ENCODE measurements around the gene C10orf53.
"Not testable (repeated sequence)": the region's sequence is repeated elsewhere in the genome, so short reads cannot be mapped to it uniquely, and the experiment has no call there.

C10orf53 gene

GRCh38 chr10:49688920-49689319 lies 9.5 kb downstream of the C10orf53 start:
- DNase-seq, result no peak

GRCh38 chr10:49689882-49690510 lies 10.5 kb downstream of the C10orf53 start:
- DNase-seq, result no peak

DNA sequence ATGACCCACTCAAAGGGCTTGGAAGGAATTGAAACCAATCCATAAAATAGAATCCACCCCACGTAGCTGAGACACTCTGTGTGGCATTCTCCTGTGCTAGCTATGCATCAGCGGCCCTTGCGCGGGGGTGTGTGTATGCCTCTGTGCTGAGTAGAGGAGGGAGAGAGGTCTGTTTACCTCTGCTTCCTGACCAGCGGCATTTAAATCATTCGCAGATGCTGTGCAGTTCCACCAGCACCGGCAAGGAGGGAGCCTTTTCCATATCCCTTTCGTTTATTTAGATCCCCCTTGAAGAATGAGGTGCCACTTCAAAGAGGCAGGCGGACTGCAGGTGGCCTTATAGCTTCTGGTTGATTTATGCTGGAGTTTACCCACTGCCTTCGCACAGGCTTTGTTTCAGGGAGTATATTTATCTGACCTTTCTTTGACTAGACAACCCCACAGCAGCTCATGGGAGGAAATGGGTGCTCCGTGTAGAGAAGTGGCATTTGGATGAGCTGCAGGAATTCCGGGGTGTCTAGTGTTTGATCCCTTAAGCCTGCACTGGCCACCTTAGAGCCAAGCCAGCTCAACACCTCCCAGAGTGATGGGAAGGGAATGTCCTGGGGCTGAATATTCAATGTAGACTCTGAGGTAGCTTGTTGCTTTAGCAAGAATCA lies 11.4 kb downstream of the C10orf53 start:
- DNase-seq, result no peak

DNA sequence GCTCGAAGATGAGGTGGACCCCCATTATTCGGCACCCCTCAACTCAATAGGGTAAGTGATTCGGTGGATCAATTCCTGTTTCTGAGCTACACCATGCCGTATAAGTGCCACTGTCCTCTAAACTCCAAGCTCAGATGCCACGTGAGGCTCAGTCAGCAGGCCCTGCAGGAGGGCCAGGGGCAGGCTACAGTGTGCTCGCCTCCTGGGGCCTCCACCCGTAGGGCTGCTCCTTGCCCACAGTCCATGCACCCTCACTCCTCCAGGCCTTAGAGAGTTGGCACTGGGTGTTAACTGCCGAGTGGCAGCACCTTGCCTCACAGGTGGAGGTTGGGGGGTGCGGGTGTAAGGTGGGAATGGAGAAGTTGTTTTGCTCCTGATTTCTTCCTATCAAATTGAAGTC lies 12.1 kb downstream of the C10orf53 start:
- DNase-seq, result no peak

DNA sequence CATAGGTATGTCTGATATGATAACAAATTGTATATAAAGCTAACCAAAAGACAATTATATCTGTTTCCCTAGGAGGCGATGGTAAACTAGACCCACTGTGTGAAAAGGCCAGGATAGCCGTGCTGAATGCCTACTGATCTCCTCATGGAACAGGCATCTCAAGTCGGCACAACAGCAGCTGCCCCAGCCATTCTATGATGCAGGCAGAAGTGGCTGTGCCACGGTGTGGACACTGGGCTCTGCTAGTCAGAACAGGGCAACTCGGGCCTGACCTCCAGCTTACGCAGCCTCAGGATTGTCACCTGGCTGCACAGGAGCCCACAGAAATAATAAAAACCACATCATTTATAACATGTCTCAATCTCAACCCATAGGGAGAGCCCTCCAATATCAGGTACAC lies 15.0 kb downstream of the C10orf53 start:
- DNase-seq, result no peak

DNA sequence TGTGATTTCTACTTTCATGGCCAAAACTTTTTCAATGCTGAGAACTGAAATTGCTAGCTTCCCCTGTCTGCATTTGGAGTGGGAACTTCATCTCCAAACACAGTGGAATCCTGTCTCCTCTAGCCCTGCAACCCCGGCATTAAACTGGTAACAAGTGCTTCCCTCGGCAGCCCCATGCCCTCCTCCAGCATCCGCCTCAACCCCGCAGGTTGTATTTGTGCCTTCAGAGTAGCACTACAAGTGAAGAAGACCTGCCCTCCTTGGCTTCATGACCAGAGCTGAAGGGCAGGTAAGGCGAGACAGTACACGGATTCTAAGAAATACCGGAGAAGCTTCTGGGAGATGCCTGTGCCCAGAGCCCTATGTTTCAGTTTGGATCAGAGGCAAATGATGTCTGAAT lies 16.9 kb downstream of the C10orf53 start:
- DNase-seq, result no peak

DNA sequence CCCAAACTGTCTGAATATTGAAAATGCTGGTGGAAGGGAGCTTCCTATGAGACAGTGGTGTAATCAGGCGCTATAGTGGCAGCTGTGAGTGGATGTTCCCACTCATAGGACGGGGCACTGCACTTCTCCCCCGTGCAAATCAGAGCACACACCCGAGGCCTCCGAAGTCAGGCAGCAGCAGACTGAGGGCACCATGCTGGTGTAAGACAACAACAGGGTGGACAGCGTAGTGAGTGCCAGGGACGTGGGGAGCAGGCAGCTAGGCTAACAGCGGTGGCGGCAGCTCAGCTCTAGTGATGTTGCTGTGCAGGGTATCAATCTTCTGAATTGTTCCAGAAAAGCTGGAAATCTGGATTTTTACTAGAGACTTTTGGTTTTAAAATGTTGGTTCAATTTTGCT lies 19.2 kb downstream of the C10orf53 start:
- no peak for DNase-seq

GRCh38 chr10:49700211-49700610 lies 20.8 kb downstream of the C10orf53 start:
- DNase-seq, result no peak

- DNase-seq, result no peak
Observed at GRCh38 chr10:49700997-49701396, 21.5 kb downstream of the C10orf53 start.

DNA sequence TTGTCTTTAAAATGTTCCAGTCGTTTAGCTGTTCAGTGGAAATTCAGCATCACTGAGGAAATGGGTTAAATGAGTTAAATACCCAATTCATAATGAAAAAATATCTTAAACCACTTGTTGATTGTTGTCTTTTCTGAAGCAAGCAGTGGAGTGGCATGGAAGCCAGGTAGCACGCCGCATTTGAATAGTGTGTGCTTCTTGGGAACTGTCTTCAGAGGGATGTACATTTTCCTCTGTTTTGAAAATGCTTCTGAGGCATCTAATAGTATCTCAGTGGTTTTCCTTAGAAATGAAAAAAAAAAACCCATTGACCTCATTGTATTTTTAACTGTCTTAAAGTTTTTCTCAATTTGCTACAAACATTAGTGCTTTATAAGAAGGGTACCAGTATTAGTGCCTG lies 28.1 kb downstream of the C10orf53 start:
- DNase-seq, result no peak

DNA sequence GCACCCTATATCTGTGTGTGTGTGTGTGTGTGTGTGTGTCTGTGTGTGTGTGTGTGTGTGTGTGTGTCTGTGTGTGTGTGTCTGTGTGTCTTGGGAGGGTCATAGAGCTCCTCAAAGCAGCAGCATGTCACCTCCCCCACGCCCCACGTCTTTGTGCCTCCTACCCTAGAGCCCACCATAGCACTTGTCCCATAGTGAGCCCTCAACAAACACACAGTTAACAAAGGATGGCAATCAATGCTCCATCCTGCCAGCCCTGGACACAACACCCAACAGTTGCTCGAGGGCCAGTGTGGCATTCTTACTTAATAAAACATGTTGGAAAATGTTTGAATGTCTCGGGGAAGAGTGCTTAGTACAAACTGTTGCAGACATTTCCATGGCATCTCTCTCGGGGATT lies 30.5 kb downstream of the C10orf53 start:
- DNase-seq, result no peak

- DNase-seq, result no peak
Observed at GRCh38 chr10:49710966-49711365, 31.5 kb downstream of the C10orf53 start.

DNA sequence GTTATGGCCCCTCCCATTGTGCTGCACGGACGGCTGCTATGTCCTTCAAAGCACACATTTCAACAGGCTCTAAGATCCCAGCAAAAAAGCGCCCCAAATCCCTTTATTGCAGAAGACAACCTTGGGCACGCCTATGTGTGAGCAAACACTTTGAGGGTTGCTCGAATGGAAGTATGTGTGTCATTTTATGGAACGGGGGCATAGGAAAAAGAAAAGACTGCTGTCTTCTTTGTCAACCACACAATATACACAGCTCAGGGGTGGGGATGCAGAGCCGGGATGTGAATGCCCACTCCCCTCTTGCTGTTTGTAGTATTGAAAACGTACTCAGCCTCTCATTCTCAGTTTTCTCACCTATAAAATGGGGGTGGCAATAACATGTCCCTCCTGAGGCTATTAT lies 32.0 kb downstream of the C10orf53 start:
- no peak for DNase-seq

DNA sequence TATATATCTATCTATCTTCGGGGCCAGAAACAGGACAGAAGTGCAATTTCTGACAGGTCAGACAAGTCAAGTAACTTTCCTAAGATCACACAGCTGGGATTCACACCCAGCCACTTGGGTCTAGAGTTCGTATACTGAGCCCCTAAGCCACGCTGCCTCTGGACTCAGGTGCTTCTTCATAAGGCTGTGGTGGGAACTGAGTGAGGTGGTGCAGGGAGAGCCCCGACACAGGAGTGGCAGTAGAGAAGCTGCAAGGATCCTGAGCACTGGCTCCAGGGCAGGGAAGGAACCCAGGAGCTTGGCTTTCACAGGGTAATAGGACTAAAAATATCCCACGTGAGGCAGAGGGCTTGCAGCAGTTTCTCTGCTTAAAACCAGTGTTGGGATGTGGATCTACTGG lies 33.8 kb downstream of the C10orf53 start:
- DNase-seq, result no peak

GRCh38 chr10:49715157-49715556 lies 35.7 kb downstream of the C10orf53 start:
- DNase-seq, result not testable (repeated sequence)

GRCh38 chr10:49726593-49726992 lies 47.1 kb downstream of the C10orf53 start:
- DNase-seq, result no peak

GRCh38 chr10:49733866-49734265 lies 54.4 kb downstream of the C10orf53 start:
- no peak for DNase-seq

DNA sequence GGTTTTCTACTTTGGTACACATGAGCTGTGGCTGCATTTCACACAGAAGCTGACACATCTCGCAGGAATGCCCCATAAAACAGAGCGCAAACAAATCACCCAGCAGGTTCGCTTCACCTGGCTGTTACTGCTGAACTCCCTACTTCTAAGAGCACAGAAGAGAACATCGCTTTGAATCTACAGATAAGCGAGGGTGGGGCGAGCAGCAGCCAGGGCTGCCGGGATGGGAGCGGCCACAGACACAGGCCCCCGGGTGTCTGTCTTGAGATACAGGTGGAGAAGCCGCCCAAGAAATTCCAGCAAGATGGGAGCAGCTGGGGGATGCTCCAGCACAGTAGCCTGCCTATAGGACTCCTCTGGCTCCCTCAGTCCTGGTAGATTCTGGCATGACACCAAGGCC lies 55.2 kb downstream of the C10orf53 start:
- DNase-seq, result no peak

DNA sequence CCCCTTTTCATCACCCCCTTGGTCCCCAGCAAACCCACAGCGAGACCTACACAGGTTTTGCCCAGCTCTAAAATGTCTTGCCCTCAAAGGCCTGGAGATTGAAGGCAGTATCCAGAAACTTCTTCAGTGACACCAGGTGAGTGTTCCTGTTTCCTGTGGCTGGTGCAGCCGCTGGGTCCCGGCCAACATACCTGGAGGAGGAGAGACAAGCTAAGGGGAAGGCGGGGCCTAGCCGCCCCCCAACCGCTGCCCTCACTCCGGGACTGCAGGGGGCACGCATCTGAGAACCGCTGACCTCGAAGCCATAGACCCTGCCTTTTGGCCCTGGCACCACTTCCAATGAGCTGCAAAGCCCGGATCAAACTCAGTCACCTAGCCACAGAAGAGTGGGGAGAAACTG lies 55.7 kb downstream of the C10orf53 start:
- DNase-seq, result no peak

- no peak for DNase-seq
Observed at GRCh38 chr10:49735848-49736563, 56.6 kb downstream of the C10orf53 start.

DNA sequence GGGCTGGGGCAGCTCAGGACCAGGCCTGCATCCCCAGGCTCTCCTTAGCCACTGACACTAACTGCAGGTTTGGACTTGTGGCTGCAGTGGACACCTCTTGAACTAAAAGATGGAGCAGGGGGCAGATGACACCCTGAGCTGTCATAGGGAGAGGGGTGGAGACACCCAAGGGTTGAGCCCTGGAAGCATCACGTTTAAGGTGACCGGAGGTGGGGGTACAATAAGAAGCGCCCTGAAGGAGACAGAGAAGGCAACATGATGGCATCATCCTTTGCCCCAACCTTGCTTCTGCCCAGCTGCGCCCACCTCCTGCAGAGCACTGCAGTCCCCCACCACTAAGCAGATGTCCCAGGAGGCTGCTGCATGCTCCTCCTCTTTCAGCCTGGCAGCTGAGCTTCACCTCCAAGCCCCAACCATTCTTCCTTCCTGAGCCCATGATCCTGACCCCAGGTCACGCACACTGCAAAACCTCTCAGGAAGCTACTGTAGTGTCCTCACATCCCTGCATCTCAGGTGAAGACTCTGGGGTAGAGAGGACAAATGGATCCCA lies 57.2 kb downstream of the C10orf53 start:
- no peak for DNase-seq

DNA sequence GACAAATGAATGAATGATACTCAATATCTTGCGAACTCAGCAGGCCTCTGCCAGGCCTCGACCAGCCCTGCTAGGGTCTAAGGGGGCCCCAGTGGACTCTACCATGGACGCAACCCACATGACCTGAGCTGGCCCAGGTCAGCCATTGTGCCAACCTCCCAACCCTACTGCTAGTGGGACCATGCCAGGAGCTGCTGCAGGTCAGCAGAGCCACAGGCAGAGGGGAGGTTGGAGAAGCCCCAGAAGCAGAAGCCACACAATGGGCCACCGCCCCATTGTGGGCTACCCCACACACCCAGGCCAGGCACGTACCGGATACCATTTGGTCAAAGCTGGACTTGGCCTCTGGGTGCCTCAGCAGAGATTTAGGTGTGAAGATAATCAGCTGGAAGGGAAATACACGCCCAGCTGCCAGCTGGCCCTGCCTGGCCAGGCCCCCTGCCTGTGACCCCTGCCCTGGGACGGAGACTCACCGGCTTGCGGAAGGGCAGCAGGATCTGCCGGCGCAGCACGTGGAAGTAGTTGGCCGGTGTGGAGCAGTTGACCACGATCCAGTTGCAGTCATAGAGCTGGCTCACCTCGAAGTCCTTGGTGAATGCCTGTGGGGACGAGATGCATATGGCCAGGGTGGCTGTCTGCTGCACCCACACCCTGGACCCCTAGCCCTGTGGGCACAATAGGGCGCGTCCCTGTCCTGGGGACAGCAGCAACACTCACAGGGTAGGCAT lies 58.2 kb downstream of the C10orf53 start:
- DNase-seq, result no peak

DNA sequence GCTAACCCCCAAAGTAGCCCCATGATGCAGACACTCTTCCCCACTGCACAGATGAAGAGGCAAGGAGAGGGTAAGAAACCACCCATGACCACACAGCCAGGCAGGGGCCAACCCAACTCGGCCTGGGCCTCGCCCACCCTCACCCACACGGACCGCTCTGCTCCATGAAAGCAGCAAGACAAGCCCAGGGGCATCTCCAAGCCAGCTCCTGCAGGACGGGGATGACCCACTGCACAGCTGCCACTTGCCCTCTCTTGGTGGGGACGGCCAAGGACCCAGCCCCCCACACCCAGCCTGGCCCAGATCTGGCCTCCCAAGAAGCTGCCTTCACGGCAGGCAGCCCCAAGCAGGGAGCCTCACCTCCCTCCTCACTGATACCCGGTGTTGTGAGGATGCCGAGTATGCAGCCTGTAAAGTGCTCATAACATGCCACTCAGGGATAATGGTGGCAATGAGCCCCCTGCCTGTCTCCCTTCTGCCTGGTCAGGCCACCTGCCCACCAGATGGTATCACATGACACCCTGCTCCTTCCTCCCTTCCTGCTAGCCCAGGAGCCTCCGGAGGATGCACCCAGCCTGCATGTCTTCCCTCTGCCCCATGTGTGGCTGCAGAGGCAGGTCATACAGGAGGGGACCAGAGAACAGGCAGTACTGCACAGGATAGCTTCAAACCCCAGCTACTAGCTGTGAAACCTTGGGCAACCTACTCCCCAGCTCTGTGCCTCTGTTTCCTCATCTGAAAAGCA lies 59.3 kb downstream of the C10orf53 start:
- DNase-seq, result no peak
